GM18507 (cell line): ENCODE results near the gene ERO1B.
"Not testable (repeated sequence)": the region's sequence is repeated elsewhere in the genome, so short reads cannot be mapped to it uniquely, and the experiment has no call there.

Experiments
- DNase-seq: peaks from one replicate; pipeline ENCODE4 v3.0.0; 2011; ENCODE audit warnings: low read depth; ENCODE audit not compliant: insufficient read length; ENCODE audit errors: extremely low spot score
- FAIRE-seq: peaks from 2 replicates; lab custom pipeline; 2011; peaks lifted over from hg19 to GRCh38; lab: Jason Lieb, UNC

Gene ERO1B

GRCh38 chr1:236281654-236282424 is at the start of gene ERO1B:
TSS of gene ERO1B (minus strand) at chr1:236281958. CDS start at chr1:236281783, 175 bp downstream.
- DNase-seq = peak; percentile 90
- peak; percentile 96 for FAIRE-seq

GRCh38 chr1:236331412-236331811 is 49.7 kb upstream of the ERO1B start:
- not testable (repeated sequence) for DNase-seq, FAIRE-seq

- FAIRE-seq = no peak
Observed at GRCh38 chr1:236326432-236326831, 44.7 kb upstream of the ERO1B start.

GRCh38 chr1:236325567-236325966 is 43.8 kb upstream of the ERO1B start:
- DNase-seq (no peak), FAIRE-seq (no peak)

More at GRCh38 chr1:236326432-236326831, 44.7 kb upstream of the ERO1B start:
- no peak for DNase-seq

- FAIRE-seq (no peak), DNase-seq (no peak)
Observed at GRCh38 chr1:236323819-236324411, 42.2 kb upstream of the ERO1B start.

- no peak for DNase-seq
- no peak for FAIRE-seq
Observed at GRCh38 chr1:236322566-236323409, 41.0 kb upstream of the ERO1B start.

GRCh38 chr1:236321101-236321500 is 39.3 kb upstream of the ERO1B start:
- FAIRE-seq (no peak), DNase-seq (no peak)

GRCh38 chr1:236320671-236321070 is 38.9 kb upstream of the ERO1B start:
- no peak for FAIRE-seq
- no peak for DNase-seq

GRCh38 chr1:236320214-236320613 is 38.5 kb upstream of the ERO1B start:
- FAIRE-seq (no peak), DNase-seq (no peak)

GRCh38 chr1:236316437-236316836 is 34.7 kb upstream of the ERO1B start:
- DNase-seq (no peak), FAIRE-seq (no peak)

GRCh38 chr1:236315518-236315917 is 33.8 kb upstream of the ERO1B start:
- DNase-seq (no peak), FAIRE-seq (no peak)

- DNase-seq = no peak
- FAIRE-seq = no peak
Observed at GRCh38 chr1:236315092-236315491, 33.3 kb upstream of the ERO1B start.

GRCh38 chr1:236314050-236314449 is 32.3 kb upstream of the ERO1B start:
- not testable (repeated sequence) for DNase-seq, FAIRE-seq

GRCh38 chr1:236313427-236313826 is 31.7 kb upstream of the ERO1B start:
- FAIRE-seq = no peak
- DNase-seq = no peak

GRCh38 chr1:236311040-236311439 is 29.3 kb upstream of the ERO1B start:
- no peak for FAIRE-seq

GRCh38 chr1:236308827-236309226 is 27.1 kb upstream of the ERO1B start:
- FAIRE-seq (no peak), DNase-seq (no peak)

More at GRCh38 chr1:236311040-236311439, 29.3 kb upstream of the ERO1B start:
- DNase-seq = no peak

GRCh38 chr1:236307435-236307834 is 25.7 kb upstream of the ERO1B start:
- DNase-seq (no peak), FAIRE-seq (peak; percentile 36)

GRCh38 chr1:236304682-236305081 is 22.9 kb upstream of the ERO1B start:
- FAIRE-seq = no peak
- DNase-seq = no peak

GRCh38 chr1:236303675-236304074 is 21.9 kb upstream of the ERO1B start:
- DNase-seq = no peak
- FAIRE-seq = peak; percentile 72

GRCh38 chr1:236302941-236303340 is 21.2 kb upstream of the ERO1B start:
- FAIRE-seq = no peak
- no peak for DNase-seq
